ENCODE data around the gene FOXK1.
"Not testable (repeated sequence)": the region's sequence is repeated elsewhere in the genome, so short reads cannot be mapped to it uniquely, and the experiment has no call there.

The FOXK1 gene

DNA sequence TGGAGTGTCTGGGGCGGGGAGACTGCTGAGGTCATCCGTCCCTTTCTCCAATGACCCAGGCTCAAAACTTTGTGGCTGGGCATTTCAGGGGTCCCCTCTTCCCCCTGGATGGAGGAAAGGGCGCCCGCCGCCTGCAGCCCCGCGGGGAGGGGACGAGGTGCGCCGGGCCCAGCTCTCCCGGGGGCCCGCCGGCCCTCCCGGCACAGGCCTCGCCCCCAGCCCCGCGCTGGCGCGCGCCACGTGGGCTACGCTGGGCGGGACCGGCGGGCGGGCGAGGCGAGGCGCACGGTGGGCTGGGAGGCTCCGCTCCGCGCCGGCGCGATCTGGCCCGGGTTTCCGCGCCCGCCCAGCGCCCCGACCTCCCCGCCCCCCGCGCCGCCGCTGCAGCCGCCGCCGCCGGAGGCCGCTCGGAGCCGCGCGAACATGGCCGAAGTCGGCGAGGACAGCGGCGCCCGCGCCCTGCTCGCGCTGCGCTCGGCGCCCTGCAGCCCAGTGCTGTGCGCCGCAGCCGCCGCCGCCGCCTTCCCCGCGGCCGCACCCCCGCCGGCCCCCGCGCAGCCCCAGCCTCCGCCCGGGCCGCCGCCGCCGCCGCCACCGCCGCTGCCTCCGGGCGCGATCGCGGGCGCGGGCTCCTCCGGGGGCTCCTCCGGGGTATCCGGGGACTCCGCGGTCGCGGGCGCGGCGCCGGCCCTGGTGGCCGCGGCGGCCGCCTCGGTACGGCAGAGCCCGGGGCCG lies at the start of gene FOXK1:
Gene FOXK1 (plus strand): TSS at position 410 of the 735 bp plus-strand sequence. CDS start 14 bp downstream, at position 424.
- DNase-seq = peak; percentile 28 to 35

DNA sequence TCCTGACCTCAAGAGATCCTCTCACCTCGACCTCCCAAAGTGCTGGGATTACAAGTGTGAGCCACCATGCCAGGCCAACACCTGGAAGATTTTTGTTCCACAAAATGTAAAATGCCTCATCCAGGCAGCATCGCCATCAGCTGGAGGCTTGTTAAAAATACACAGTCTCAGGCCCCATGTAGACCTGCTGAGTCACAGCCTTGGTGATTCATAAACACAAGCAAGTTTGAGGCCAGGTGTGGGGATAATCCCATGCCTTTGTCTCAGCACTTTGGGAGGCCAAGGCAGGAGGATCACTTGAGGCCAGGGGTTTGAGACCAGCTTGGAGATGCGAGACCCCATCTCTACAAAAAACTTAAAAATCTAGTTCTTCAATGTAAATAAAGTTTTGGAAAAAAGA lies 49.1 kb upstream of the FOXK1 start:
- DNase-seq = peak in 1 of 2 donors; percentile 37

DNA sequence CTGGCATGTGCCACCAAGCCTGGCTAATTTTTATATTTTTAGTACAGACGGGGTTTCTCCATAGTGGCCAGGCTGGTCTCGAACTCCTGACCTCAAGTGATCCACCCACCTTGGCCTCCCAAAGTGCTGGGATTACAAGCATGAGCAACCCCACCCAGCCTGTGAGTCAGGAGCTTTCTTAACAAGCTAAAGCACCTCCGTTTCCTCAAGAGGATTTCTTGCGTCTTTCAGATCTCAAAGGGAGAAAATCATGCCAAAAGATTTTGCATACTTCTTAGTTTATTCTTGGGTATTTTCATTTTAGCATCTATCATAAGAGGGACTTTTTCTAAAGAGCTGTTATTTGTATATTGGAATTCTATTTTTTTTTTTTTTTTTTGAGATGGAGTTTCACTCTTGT lies 47.9 kb upstream of the FOXK1 start:
- no peak for DNase-seq

DNA sequence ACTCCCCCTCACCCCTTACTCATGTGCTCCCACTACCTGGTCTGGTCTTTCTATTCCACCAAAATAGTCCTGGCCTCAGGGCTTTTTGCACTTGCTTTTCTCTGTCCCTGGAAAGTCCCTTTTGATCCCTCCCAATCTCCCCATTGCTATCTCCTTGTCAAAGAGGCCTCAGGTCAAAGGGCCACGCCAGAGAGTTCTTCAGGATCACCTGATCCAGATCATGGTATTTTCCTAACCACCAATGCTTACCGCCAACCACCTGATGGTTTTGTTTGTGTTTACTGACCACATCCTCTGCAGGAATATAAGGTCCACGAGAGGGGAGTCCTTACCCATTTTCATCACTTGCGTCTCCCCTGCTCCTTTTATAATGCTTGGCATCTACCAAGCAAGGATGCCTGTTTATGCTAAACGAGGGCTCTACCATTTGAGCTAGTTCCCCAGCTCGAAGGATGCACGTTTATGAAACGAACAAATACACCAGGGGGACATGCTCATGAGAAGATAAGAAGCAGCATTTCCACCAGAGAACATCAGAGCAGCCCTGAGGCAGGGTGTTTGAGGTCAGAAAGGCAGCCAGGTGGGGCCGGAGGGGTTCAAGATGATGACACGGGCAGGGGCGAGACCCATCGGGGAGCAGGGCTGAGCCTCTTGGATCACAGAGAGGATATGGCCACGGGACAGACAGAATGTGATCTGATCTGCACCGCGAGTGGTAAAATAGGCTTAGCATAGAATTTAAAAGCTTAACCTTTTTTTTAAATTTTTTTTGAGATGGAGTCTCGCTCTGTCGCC lies 43.1 kb upstream of the FOXK1 start:
- DNase-seq = no peak

DNA sequence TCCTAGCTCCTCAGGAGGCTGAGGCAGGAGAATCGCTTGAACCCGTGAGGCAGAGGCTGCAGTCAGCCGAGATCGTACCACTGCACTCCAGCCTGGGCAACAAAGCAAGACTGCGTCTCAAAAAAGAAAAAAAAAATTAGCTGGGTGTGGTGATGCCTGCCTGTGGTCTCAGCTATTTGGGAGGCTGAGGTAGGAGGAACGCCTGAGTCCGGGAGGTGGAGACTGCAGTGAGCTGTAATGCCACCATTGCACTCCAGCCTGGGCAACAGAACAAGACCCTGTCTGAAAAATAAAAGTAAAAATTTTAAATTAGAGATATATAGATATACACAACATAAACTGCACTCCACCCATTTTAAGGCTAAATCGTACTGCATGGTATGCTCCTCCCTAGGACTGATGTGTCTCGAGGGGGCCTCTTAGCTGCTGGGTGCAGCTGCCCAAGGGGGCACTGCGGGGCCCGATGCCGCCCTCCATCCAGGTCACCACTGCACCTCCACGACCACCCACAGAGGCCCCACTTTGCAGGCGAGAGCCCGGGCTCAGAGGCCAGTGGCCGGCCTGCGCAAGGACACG lies 40.9 kb upstream of the FOXK1 start:
- peak in 1 of 2 donors; percentile 68 for DNase-seq

DNA sequence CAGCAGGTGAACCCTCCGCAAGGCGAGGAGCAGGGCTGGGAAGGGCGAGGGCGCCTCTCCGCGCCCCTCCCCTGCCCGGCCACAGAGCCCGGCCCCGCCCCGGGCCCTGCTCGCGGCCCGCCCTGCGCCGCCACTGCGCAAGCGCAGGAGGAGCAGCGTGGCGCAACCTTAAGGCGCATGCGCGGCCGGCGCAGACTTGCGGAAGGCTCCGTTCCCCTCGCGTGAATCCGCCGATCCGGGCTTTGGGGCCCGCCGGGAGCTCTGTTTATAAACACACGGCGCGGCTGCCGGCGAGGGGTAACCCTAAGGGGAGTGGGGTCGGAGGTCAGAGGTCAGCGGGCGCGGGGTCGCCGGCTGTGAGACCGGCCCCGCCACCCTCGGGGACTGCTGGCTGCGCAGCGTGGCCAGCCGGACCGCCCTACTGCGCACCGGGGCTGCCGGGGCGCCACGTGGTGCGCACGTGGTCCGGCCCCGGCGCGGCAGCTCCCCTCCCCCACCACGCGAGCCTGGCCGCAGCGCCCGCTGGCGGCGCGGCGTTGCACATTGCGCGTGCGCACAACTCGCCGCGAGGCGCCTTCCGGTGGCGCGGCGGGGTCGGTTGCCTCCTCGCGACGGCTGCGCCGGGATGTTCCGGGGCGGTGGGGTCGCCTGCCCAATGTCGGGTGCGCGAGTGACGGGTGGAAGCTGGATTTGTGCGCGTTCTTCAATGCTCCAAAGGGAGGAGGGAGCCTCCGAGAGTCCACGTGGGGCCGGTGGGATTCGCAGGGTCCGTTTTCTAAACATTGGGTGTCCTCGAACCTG lies 40.2 kb upstream of the FOXK1 start:
- peak; percentile 80 to 98 for DNase-seq

DNA sequence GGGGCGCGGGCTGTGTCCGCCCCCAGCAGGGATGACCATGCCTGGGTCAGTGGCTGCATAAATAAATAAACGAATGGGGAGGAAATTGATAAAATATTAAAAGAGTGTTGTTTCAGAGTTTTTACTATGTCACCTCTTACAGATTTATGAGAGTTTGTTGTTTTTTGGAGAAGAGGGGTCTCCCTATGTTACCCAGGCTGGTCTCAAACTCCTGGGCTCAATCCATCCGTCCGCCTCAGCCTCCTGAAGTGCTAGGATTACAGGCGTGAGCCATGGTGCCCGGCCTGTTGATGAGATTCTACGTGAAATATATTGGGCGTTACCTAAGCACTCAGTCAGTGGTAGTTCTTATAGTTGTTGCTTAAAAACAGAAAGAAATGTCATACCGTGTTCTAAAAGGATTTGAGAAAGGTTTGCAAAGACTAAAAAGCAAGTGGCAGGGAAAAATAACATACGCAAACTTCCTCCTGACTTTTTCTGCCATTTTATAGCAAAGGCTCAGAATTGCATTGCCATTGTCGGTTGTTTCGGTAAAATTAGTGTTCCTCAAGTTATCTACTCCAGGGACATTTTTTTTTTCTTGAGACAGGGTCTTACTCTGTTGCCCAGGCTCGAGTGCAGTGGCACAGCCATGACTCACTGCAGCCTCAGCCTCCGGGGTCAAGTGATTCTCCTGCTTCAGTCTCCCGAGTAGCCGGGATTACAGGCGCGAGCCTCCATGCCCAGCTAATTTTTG lies 39.5 kb upstream of the FOXK1 start:
- no peak for DNase-seq

DNA sequence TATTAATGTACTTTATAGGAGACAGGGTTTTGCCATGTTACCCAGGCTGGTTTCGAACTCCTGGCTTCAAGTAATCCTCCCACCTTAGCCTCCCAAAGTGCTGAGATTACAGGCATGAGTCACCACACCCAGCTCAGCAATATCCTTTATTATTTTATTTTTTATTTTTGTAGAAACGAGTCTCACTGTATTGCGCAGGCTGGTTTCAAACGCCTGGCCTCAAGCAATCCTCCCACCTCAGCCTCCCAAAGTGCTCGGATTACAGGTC lies 39.0 kb upstream of the FOXK1 start:
- not testable (repeated sequence) for DNase-seq

DNA sequence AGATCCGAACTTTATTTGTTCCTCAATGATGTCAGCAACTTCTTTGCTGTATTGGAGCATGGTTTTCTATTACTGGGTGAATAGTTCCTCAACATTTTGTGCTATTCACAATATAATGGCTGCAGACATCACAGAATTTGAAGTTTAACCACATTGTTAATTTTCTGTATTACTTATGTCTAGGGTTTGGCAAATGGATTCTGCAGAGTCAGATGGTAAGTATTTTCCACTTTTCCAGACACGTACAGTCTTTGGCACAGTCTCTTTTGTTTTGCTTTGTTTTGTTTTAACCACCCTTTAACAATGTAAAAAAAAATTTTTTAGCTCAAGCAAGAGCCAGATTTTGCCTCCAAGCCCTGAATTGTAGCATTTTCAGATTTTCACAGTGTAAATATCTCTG lies 36.8 kb upstream of the FOXK1 start:
- DNase-seq = no peak

DNA sequence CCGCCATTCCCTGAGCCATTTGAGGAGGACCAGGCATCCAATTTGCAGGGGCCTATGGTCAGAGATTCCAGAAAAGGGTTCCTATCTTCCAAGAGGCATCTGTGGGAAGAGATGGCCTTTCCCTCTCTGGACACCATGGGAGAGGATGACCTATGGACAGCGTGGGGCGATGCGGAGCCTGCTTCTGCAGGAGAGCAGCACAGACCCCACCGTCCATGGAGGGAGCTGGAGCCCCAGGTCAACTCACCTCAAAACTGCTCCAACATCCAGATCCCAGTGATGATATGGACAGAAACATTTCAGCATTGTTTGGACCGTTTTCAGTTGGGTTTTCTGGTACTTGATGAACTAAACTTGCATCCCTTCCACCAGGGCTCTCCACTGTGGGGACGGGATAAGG lies 34.0 kb upstream of the FOXK1 start:
- no peak for DNase-seq

DNA sequence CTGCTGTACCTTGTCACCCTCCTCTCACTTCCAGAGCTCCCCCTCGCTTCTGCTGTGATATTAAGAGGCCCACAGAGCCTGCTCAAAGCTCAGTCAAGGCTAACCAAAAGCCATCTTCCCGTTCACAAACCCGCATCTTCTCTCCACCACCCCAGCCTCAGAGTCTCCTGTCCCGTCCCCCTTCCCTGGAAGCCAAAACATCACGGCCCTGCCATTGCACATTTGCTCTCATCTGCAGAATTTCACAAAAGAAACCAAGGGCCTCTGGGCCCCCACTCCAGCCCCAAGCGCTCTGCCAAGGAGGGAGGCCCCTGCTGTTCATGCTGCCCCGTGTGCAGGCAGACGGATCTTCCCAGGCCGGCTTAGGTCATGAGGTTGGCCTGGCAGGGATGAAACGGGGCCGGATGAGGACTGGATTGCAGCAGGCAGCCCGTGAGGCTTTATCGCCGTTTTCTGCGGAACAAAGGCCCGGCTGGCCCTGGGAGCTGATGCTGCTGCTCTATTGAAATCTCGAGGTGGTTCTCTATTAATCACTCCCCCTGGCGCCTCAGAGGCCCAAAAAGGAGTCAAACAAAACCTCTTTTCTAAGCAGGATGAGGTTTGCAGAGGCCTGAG lies 31.6 kb upstream of the FOXK1 start:
- no peak for DNase-seq

DNA sequence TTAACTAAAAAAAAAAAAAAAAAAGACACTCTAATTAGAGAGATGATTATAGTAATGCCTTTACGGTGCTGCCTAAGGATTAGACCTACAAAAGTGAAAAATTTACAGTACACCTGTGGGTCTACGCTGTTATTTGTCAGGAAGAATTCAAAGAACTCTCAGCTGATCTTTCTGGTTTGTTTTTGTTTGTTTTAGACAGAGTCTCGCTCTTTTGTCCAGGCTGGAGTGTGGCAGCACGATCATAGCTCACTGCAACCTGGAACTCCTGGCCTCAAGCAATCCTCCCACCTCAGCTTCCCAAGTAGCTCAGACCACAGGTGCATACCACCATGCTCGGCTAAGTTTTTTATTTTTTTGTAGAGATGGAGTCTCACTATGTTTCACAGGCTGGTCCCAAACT lies 28.3 kb upstream of the FOXK1 start:
- DNase-seq = no peak

DNA sequence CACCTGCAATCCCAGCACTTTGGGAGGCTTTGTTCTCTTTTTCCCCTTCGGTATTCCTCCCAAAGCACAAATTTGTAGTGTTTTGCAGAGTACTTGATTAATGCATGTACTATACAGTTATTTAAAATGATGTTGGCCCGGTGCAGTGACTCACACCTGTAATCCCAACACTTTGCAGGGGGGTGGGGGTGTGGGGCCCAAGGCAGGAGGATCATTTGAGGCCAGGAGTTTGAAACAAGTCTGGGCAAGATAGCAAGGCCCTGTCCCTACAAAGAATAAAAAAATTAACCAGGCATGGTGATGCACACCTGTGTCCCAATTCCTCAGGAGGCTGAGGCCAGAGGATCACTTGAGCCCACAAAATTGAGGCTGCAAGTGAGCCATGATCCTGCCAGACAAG lies 26.8 kb upstream of the FOXK1 start:
- DNase-seq = no peak

DNA sequence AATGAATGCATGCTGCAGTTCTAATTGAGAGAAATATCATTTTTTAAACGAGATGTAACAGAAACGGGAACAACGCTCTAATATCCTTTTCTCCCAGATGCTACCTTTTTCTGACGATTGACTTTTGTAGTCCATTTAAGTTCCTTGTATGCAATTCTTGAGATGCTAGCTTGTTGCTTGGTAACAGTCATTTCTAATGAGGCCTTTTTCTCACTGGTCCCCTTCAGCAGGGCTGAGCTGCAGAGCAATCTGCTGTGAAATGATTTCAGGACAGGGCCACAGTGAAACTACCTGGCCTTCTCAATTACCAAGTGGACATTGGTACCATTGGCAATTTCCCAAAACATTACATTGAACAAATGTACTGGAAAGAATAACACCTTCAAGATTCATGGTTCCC lies 26.2 kb upstream of the FOXK1 start:
- DNase-seq = no peak

DNA sequence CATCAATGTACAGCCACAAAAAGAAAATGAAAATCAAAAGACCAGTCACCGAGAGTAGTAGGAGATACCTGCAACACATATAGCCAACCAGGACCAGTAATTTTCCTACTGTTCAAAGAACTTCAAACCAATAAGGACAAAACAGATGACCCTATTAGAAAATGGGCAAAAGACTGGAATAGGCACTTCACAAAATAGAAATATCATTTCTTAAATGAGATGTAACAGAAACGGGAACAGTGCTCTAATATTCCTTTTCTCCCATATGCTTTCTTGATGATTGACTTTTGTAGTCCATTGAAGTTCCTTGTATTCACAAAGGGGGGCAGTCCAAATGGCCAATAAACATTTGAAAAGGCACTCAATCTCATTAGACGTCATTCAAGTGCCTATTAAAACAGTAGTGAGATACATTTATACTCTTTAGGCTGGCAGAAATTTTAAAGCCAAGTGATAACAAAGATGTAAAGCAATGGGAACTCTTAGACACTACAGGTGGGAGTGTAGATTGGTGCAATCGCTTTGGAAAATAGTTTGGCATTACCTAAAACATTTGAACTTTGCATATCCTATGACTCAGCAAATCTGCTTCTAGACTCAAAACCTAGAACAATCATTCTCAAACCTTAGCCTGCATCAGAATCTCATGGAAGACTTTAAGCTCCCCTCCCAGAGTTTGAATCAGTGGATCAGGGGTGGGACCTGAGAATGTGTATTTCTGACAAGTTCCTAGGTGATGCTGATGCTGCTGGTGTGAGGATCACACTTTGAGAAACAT lies 24.3 kb upstream of the FOXK1 start:
- no peak for DNase-seq

DNA sequence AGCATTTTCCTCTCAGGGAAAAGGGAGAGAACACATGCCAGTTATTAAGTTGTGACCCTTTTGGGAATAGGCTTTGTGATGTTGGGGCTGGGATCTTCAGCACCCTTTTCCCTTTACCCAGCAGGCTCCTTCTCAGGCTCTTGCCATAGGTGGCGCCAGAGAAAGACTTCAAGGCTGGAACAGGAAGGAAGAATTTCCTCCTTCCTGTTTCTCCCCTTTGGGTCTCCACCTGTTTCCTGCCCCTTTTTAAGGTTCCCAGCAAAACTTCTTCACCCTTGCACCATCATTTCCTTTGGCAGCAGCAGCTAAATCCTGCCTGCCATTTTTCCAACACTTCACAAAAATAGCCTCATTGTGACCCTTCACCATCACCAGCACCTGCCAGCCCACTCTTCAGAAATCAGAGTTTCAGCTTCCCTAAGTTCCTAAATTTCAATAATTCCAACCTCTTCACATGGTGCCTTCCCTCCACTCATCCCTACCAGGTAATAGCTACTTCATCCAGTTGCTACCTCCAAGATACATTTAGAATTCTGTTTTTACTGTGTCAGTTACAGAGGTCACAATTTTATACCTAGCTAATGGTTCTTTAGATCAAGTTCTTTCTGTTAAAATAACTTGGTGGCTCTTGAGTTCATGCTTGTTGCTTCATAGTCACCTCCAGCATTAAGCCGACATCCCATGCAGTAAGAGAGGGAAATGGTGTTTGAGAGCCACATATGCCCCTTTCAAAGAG lies 22.4 kb upstream of the FOXK1 start:
- no peak for DNase-seq

DNA sequence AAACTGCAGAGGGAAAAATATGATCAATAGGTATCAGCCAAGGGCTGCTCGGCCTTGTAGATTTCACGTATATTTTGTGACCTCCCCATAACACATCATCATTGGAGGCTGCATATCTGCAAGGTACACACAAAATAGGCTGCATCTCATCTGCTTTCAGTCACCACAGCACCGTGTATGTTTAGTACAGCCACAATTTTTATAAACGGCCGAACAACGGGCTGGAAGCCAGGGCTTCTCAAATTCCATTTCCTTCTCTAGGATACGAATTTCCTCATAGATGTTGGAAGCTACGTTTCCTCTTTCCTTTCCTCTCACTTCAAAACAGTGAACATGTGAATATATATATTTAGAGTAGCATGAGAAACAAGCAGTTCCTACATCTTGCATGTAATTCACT lies 20.2 kb upstream of the FOXK1 start:
- DNase-seq = no peak

DNA sequence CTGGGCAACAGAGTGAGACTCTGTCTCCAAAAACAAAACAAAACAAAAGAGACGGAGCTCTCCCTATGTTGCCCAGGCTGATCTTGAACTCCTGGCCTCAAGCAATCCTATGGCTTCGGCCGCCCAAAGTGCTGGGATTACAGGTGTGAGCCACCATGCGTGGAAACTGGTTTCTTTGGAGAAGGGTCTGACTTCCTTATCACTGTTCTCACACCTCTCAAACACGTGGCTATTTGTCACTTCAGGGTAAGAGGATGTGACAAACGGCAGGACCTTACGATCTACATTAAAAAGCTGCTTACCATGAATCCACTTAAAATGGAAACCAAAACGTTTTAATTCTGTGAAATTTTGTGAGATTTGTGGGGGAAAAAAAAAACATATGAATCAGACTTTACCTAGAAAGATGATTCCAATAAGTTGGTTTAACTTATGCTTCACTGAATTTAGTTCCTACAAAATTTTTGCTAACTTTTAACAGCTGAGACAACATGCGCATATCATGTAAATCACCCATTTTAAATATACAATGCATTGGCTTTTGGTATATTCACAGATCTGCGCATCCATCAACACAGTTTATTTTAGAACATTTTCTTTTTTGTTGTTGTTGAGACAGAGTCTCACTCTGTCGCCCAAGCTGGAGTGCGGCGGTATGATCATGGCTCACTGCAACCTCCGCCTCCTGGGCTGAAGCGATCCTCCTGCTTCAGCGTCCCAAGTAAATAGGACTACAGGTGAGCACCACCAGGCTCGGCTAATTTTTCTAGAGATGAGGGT lies 18.7 kb upstream of the FOXK1 start:
- no peak for DNase-seq

DNA sequence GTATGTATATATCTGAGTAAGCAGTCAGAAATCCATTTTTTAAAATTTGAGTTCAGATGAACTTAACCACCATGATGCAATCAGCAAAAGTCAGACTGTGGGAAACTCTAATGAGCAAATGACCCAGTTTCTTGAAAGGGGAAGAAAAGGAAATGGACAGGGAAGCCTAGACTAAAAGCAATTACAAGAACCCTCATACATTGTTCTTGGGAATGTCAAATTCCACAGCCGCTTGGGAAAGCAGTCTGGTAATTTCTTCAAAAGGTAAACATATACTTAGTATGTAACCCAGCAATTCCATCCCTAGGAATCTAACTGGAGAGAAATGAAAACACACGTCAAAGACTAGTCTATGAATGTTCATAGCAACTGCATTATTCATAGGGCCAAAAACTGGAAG lies 16.4 kb upstream of the FOXK1 start:
- DNase-seq = no peak

Measured in bone marrow (tissue), 2 donors.